CD4-positive, alpha-beta T cell (primary cell): Measurements from ENCODE around the gene ZNF175. TPM values are rescaled to one million over a fixed set of nuclear protein-coding genes. Genes with fewer than 3 reads are reported as not detected.

Source experiments
- ATAC-seq: fragments of 200-7000 bp; cut with Tn5 transposase; one replicate; pipeline ENCODE4 v1.10.0; 2022; ENCODE audit warnings: mild to moderate bottlenecking; ENCODE audit not compliant: poor library complexity
- CTCF ChIA-PET: fragments of 350-600 bp; sonication (Branson Sonifier 250); formaldehyde crosslinking; loops from one replicate; lab custom pipeline; 2021; ENCODE audit warnings: antibody characterized with exemption, inconsistent platforms; lab: Charles Lee
- POLR2A ChIA-PET: fragments of 350-600 bp; sonication (Branson Sonifier 250); formaldehyde crosslinking; loops from one replicate; lab custom pipeline; 2021; ENCODE audit warnings: antibody characterized with exemption, inconsistent platforms; lab: Charles Lee
- DNase-seq, 14 experiments: peaks; one replicate each; pipeline ENCODE4 v3.0.0-alpha.2; 2013 to 2020; ENCODE audit warnings: mixed read lengths in 2 of 14
- H3K27ac ChIP-seq, 2 donors: one replicate each; pipeline versions ENCODE4 v1.5.1 to v1.7.0; 2013; ENCODE audit warnings: low read length in 2 of 2, low read depth in 1 of 2, mild to moderate bottlenecking in 1 of 2
- H3K27me3 ChIP-seq, 2 experiments: 1 replicate in 1 of 2; 2 replicates in 1 of 2; pipeline versions ENCODE4 v1.6.1 to v1.7.0; 2013; ENCODE audit warnings: low read length in 2 of 2, control low read depth in 1 of 2, mild to moderate bottlenecking in 1 of 2, moderate library complexity in 1 of 2; ENCODE audit not compliant: insufficient read depth in 2 of 2, control insufficient read depth in 1 of 2
- H3K36me3 ChIP-seq: one replicate; pipeline ENCODE4 v1.6.1; 2013; ENCODE audit warnings: low read length, control low read depth; ENCODE audit not compliant: insufficient read depth
- H3K4me1 ChIP-seq: one replicate; pipeline ENCODE4 v1.6.1; 2013; ENCODE audit warnings: low read length, control low read depth; ENCODE audit not compliant: insufficient read depth
- H3K4me3 ChIP-seq: one replicate; pipeline ENCODE4 v1.5.1; 2013; ENCODE audit warnings: mild to moderate bottlenecking, low read length, moderate library complexity
- H3K9me3 ChIP-seq, 2 experiments: 1 replicate in 1 of 2; 2 replicates in 1 of 2; pipeline versions ENCODE4 v1.6.1 to v1.7.0; 2013; ENCODE audit warnings: low read length in 2 of 2, mild to moderate bottlenecking in 2 of 2, control low read depth in 1 of 2, moderate library complexity in 1 of 2; ENCODE audit not compliant: control insufficient read depth in 1 of 2, insufficient read depth in 1 of 2
- H3K27ac Mint-ChIP-seq: one replicate; pipeline ENCODE4 v1.8.0; 2020; ENCODE audit warnings: mixed read lengths
- H3K27me3 Mint-ChIP-seq: one replicate; pipeline ENCODE4 v1.8.0; 2021; ENCODE audit warnings: mixed read lengths
- H3K36me3 Mint-ChIP-seq: one replicate; pipeline ENCODE4 v1.8.0; 2021; ENCODE audit warnings: low read depth, mixed read lengths
- H3K4me1 Mint-ChIP-seq: one replicate; pipeline ENCODE4 v1.8.0; 2021; ENCODE audit warnings: low read depth, mixed read lengths
- H3K4me3 Mint-ChIP-seq: one replicate; pipeline ENCODE4 v1.8.0; 2020; ENCODE audit warnings: mild to moderate bottlenecking, mixed read lengths
- H3K9me3 Mint-ChIP-seq: one replicate; pipeline ENCODE4 v1.8.0; 2020; ENCODE audit warnings: mixed read lengths
- intact Hi-C, 2 experiments: fragments of 100-400 bp; cut with DNase I in 1 of 2; cut with micrococcal nuclease in 1 of 2; formaldehyde crosslinking; loops; one replicate each; pipeline versions ENCODE4 v1.15.1 to v1.9.0; 2023 to 2025; cut with DNase I, micrococcal nuclease
- total RNA-seq, 174 experiments: library from RNA in 2 of 174; stranded (reverse) in 2 of 174; gene quantifications; one replicate each; pipeline ENCODE4 v1.2.3 and lab custom pipeline; 2021 to 2026
- TF ChIP-seq, protein P1 (sequence below): fragments of 200-600 bp; IDR thresholded peaks from one replicate; pipeline ENCODE4 v1.8.0; 2022; ENCODE audit warnings: antibody characterized with exemption, mild to moderate bottlenecking

ZNF175 gene
- total RNA-seq, 2 experiments from 2014 or later = 1.1 to 1.9 TPM

DNA sequence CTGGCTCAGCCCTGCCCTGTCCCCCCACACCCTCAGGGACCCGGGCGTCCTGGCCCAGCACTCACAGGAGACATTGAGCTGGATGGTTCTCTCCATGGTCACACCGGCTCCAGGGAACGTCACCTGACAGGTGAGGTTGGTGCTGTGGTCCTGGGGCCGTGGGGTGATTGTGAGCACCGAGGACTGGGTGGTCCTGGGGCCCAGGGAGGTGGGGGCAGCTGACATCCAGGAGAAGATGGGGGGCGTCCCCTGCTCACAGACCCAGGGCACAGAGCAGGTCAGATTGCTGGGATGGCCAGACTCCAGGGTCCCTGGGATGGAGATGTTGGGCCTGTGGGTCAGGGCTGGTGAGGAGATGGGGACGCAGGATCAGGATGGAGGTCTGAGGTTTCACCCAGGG lies 40.5 kb upstream of the ZNF175 start:
- POLR2A ChIA-PET = interaction anchor here (0.7 kb wide), 1 partner anchor 25 kb away, joined by 3 read pairs; no protein-coding TSS in a partner anchor
- no peaks in the 10 kb centered on the region for H3K36me3 ChIP-seq
- H3K27me3 Mint-ChIP-seq = peaks cover 75% of the 10 kb centered on the region
- no peak overlapping the region for H3K4me3 ChIP-seq
- no peak overlapping the region for H3K27ac ChIP-seq
- peaks cover 5% of the 10 kb centered on the region for H3K4me1 ChIP-seq
- no peaks in the 10 kb centered on the region for H3K4me1 Mint-ChIP-seq
- no peak for DNase-seq
- no peak for ATAC-seq
- no peaks in the 10 kb centered on the region for H3K36me3 Mint-ChIP-seq
- intact Hi-C loops = no loop called here
- no peak overlapping the region for H3K27ac Mint-ChIP-seq
- no peak overlapping the region for H3K4me3 Mint-ChIP-seq
- CTCF ChIA-PET = no interaction called here
- TF ChIP-seq, protein P1, sequence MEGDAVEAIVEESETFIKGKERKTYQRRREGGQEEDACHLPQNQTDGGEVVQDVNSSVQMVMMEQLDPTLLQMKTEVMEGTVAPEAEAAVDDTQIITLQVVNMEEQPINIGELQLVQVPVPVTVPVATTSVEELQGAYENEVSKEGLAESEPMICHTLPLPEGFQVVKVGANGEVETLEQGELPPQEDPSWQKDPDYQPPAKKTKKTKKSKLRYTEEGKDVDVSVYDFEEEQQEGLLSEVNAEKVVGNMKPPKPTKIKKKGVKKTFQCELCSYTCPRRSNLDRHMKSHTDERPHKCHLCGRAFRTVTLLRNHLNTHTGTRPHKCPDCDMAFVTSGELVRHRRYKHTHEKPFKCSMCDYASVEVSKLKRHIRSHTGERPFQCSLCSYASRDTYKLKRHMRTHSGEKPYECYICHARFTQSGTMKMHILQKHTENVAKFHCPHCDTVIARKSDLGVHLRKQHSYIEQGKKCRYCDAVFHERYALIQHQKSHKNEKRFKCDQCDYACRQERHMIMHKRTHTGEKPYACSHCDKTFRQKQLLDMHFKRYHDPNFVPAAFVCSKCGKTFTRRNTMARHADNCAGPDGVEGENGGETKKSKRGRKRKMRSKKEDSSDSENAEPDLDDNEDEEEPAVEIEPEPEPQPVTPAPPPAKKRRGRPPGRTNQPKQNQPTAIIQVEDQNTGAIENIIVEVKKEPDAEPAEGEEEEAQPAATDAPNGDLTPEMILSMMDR = no peak
- H3K9me3 ChIP-seq = peaks cover 0 to 15% of the 10 kb centered on the region in 2 experiments
- peaks cover 8 to 22% of the 10 kb centered on the region in 2 experiments for H3K27me3 ChIP-seq
- peaks cover 3% of the 10 kb centered on the region for H3K9me3 Mint-ChIP-seq

DNA sequence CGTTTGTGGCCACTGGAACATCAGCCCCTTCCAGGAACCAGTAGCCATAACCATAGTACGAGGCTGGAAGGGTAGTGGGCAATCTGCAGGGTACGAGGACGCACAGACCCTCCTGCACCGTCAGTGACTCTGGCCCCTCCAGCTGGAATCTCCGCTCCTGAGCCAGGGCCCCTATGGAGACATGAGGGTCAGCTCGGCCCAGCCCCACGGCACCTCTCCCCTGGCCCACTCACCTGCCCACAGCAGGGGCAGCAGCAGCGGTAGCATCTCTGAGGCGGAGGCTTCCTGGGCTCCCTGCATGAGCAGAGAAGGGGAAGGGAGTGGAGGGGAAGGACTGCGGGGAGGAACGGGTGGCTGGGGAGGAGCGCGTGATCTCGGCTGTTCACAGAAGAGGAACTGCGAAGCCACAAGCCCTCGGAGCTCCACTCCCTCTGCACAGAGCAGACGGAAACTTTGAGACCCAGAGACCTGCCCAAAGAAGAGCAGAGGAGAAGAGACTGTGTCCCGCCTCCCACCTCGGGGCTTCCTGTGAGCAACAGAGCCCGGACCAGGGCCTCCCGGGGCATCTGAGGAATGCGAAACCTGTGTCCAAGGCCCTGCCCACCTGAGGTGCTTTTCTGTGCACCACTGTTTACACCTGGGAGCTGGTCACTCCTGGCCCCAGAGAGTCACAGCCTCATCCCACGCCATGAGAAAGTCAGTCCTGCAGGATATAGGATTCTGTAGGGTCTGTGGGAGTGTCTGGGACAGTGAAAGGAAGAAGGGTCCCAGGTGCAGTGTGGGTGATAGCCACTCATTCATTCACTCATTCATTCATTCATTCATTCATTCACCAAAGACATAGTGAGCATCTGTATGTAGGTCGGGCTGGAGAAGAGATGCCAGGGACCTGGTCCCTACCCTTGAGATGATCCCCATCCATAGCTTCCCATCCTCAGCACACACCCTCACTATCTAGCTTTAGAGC lies 39.5 kb upstream of the ZNF175 start, which contains the start of gene SIGLEC6:
TSS of gene SIGLEC6 (minus strand) at position 322 of the 967 bp plus-strand sequence. CDS start at position 300, 22 bp downstream.
- no peak within 1 kb of the TSS for H3K4me3 Mint-ChIP-seq

DNA sequence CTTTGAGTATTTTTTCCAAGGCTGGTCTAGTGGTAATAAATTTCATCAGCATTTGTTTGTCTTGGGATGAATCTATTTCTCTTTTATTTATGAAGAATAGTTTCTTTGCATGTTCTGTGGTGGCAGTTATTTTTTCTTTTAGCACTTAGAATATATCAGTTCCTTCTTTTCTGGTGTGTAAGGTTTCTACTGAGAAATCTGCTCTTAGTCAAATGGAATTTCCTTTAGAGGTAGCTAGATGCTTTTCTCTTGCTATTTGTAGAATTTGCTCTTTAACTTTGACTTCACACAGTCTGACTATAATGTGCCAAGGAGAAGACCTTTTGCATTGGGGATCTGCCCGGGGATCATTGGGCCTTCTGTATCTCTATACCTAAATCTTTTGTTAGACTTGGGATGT lies 35.5 kb upstream of the ZNF175 start:
- DNase-seq (no peak), ATAC-seq (no peak)
- POLR2A ChIA-PET = no interaction called here
- H3K4me3 Mint-ChIP-seq = no peak overlapping the region
- no peak overlapping the region for H3K27ac Mint-ChIP-seq
- H3K9me3 Mint-ChIP-seq = peaks cover 4% of the 10 kb centered on the region
- Histone ChIP-seq H3K9me3 (peaks cover 0 to 17% of the 10 kb centered on the region in 2 experiments), H3K4me1 (peaks cover 5% of the 10 kb centered on the region), H3K27me3 (peaks cover 13 to 38% of the 10 kb centered on the region in 2 experiments), H3K36me3 (no peaks in the 10 kb centered on the region), H3K27ac (no peak overlapping the region), H3K4me3 (no peak overlapping the region)
- intact Hi-C loops = no loop called here
- TF ChIP-seq, protein P1 = no peak
- CTCF ChIA-PET = no interaction called here
- H3K36me3 Mint-ChIP-seq = no peaks in the 10 kb centered on the region
- H3K27me3 Mint-ChIP-seq = peaks cover 81% of the 10 kb centered on the region
- no peaks in the 10 kb centered on the region for H3K4me1 Mint-ChIP-seq

More for the DNA sequence above, 39.5 kb upstream of the ZNF175 start, which contains the start of gene SIGLEC6:
- H3K9me3 ChIP-seq = peaks cover 0 to 12% of the 10 kb centered on the region in 2 experiments
- ChIA-PET POLR2A (no interaction called here), CTCF (no interaction called here)
- TF ChIP-seq, protein P1 = no peak
- no peak within 1 kb of the TSS for H3K4me3 ChIP-seq
- intact Hi-C loops = no loop called here
- Mint-ChIP-seq H3K36me3 (no peaks in the 10 kb centered on the region), H3K9me3 (peaks cover 4% of the 10 kb centered on the region), H3K27ac (no peak within 1 kb of the TSS), H3K27me3 (peaks cover 80% of the 10 kb centered on the region), H3K4me1 (no peaks in the 10 kb centered on the region)
- no peaks in the 10 kb centered on the region for H3K36me3 ChIP-seq
- DNase-seq = peak in 4 of 14 experiments; percentile 5 to 65 (median 50)
- ATAC-seq = peak; percentile 52
- peaks cover 8 to 22% of the 10 kb centered on the region in 2 experiments for H3K27me3 ChIP-seq
- peaks cover 5% of the 10 kb centered on the region for H3K4me1 ChIP-seq
- no peak within 1 kb of the TSS for H3K27ac ChIP-seq
